IMR-90 (cell line): Measurements from ENCODE around the gene COL4A1. TPM values are rescaled to one million over a fixed set of nuclear protein-coding genes. Genes with fewer than 3 reads are reported as not detected.

ENCODE experiments used
- ATAC-seq: fragments of 200-7000 bp; cut with Tn5 transposase; 2 replicates; pipeline ENCODE4 v1.9.1; 2020; ENCODE audit warnings: low read depth, mild to moderate bottlenecking, moderate library complexity
- BruUV-seq: library from RNA; stranded (reverse); fragments of 400-500 nt; replicated peaks from 2 replicates; lab custom pipeline; 2021; lab: Mats Ljungman, UMichigan
- CTCF ChIA-PET: fragments of 300-600 bp; formaldehyde crosslinking; extraction: SDS; loops from one replicate; lab custom pipeline; 2021; ENCODE audit warnings: antibody characterized with exemption; lab: Yijun Ruan, JAX
- POLR2A ChIA-PET: fragments of 300-600 bp; sonication (Branson Sonifier 250); formaldehyde crosslinking; loops from one replicate; lab custom pipeline; 2022; ENCODE audit warnings: antibody characterized with exemption; ENCODE audit not compliant: unreplicated experiment; lab: Charles Lee
- DNase-seq: peaks from one replicate; pipeline ENCODE4 v3.0.0; 2013
- H2AFZ ChIP-seq: replicated peaks from 2 replicates; pipeline ENCODE3; 2013; ENCODE audit warnings: low read length, mild to moderate bottlenecking; ENCODE audit not compliant: poor library complexity
- H2AK5ac ChIP-seq: 2 replicates; pipeline ENCODE4 v1.6.1; 2013; ENCODE audit warnings: low read depth, low read length, inconsistent platforms
- H2AK9ac ChIP-seq: replicated peaks from 2 replicates; pipeline ENCODE3; 2013; ENCODE audit warnings: mild to moderate bottlenecking, low read depth, low read length, moderate library complexity; ENCODE audit not compliant: poor library complexity
- H2BK120ac ChIP-seq: 2 replicates; pipeline ENCODE4 v1.6.1; 2013; ENCODE audit warnings: low read depth, low read length, inconsistent platforms
- H2BK15ac ChIP-seq: 3 replicates; pipeline ENCODE4 v1.6.1; 2013; ENCODE audit warnings: low read depth, low read length, inconsistent platforms
- H2BK20ac ChIP-seq: 2 replicates; pipeline ENCODE4 v1.6.1; 2013; ENCODE audit warnings: low read depth, mild to moderate bottlenecking, inconsistent platforms, low read length, moderate library complexity
- H2BK5ac ChIP-seq: 2 replicates; pipeline ENCODE4 v1.6.1; 2013; ENCODE audit warnings: mild to moderate bottlenecking, low read depth, low read length, inconsistent platforms; ENCODE audit not compliant: poor library complexity, severe bottlenecking
- H3K14ac ChIP-seq: replicated peaks from 2 replicates; pipeline ENCODE4 v1.6.1; 2013; ENCODE audit warnings: low read depth, low read length, inconsistent platforms
- H3K18ac ChIP-seq: 2 replicates; pipeline ENCODE4 v1.6.1; 2013; ENCODE audit warnings: low read depth, low read length, control low read depth
- H3K23ac ChIP-seq: 2 replicates; pipeline ENCODE4 v1.6.1; 2013; ENCODE audit warnings: low read depth, low read length, inconsistent platforms
- H3K27ac ChIP-seq: 2 replicates; pipeline ENCODE4 v1.5.1; 2013; ENCODE audit warnings: mild to moderate bottlenecking, control low read depth, low read length; ENCODE audit not compliant: insufficient read depth
- H3K27me3 ChIP-seq: 2 replicates; pipeline ENCODE4 v1.6.1; 2013; ENCODE audit warnings: low read length; ENCODE audit not compliant: control insufficient read depth, insufficient read depth
- H3K36me3 ChIP-seq: 2 replicates; pipeline ENCODE4 v1.6.1; 2013; ENCODE audit warnings: low read length, mixed read lengths; ENCODE audit not compliant: control insufficient read depth, insufficient read depth
- H3K4ac ChIP-seq: 2 replicates; pipeline ENCODE4 v1.6.1; 2013; ENCODE audit warnings: low read depth, low read length, inconsistent platforms
- H3K4me1 ChIP-seq: 2 replicates; pipeline ENCODE4 v1.6.1; 2013; ENCODE audit warnings: low read length, mixed read lengths; ENCODE audit not compliant: control insufficient read depth, insufficient read depth
- H3K4me2 ChIP-seq: 2 replicates; pipeline ENCODE4 v1.6.1; 2013; ENCODE audit warnings: low read depth, mild to moderate bottlenecking, control low read depth, low read length, moderate library complexity
- H3K4me3 ChIP-seq: 2 replicates; pipeline ENCODE4 v1.5.1; 2013; ENCODE audit warnings: low read depth, mild to moderate bottlenecking, control low read depth, low read length, moderate library complexity; ENCODE audit not compliant: insufficient read depth
- H3K56ac ChIP-seq: 2 replicates; pipeline ENCODE4 v1.6.1; 2013; ENCODE audit warnings: low read length, inconsistent platforms; ENCODE audit not compliant: insufficient read depth; ENCODE audit errors: extremely low read depth
- H3K79me1 ChIP-seq, 2 experiments: 2 replicates each; pipeline ENCODE4 v1.6.1; 2013; ENCODE audit warnings: low read length in 2 of 2, inconsistent platforms in 1 of 2, low read depth in 1 of 2
- H3K9ac ChIP-seq: 2 replicates; pipeline ENCODE4 v1.6.1; 2013; ENCODE audit warnings: low read depth, low read length, control low read depth
- H3K9me1 ChIP-seq: 2 replicates; pipeline ENCODE4 v1.6.1; 2013; ENCODE audit warnings: low read length, inconsistent platforms; ENCODE audit not compliant: insufficient read depth
- H3K9me3 ChIP-seq: 2 replicates; pipeline ENCODE4 v1.6.1; 2013; ENCODE audit warnings: low read length; ENCODE audit not compliant: control insufficient read depth, insufficient read depth
- H4K20me1 ChIP-seq: 2 replicates; pipeline ENCODE4 v1.6.1; 2013; ENCODE audit warnings: low read length, inconsistent platforms; ENCODE audit not compliant: insufficient read depth
- H4K5ac ChIP-seq: 2 replicates; pipeline ENCODE4 v1.6.1; 2013; ENCODE audit warnings: mild to moderate bottlenecking, low read depth, low read length, control low read depth
- H4K8ac ChIP-seq, 2 experiments: 2 replicates each; pipeline ENCODE4 v1.6.1; 2013; ENCODE audit warnings: low read depth in 2 of 2, low read length in 2 of 2, control low read depth in 1 of 2, inconsistent platforms in 1 of 2
- H4K91ac ChIP-seq: 2 replicates; pipeline ENCODE4 v1.6.1; 2013; ENCODE audit warnings: low read depth, low read length, inconsistent platforms; ENCODE audit not compliant: insufficient read depth
- BHLHE40 ChIP-seq: fragments of 150-350 bp; IDR thresholded peaks from 2 replicates; pipeline ENCODE4 v1.6.1; 2016; ENCODE audit warnings: mild to moderate bottlenecking, low read depth, low read length
- CHD1 ChIP-seq: IDR thresholded peaks from 2 replicates; pipeline ENCODE4 v1.6.1; 2012; ENCODE audit warnings: low read depth, low read length, improper control_type of control experiment
- CTCF ChIP-seq: conservative IDR thresholded peaks from 2 replicates; pipeline ENCODE4 v1.5.1; 2012; ENCODE audit warnings: mild to moderate bottlenecking, low read depth, low read length, improper control_type of control experiment
- FOS ChIP-seq: fragments of 150-350 bp; IDR thresholded peaks from 2 replicates; pipeline ENCODE4 v1.6.1; 2016; ENCODE audit warnings: low read depth, low read length
- MAFK ChIP-seq: IDR thresholded peaks from 2 replicates; pipeline ENCODE4 v1.6.1; 2012; ENCODE audit warnings: low read depth, low read length, improper control_type of control experiment
- MAZ ChIP-seq: IDR thresholded peaks from 2 replicates; pipeline ENCODE4 v1.6.1; 2012; ENCODE audit warnings: low read depth, mild to moderate bottlenecking, low read length, improper control_type of control experiment, moderate library complexity, borderline replicate concordance
- MXI1 ChIP-seq: IDR thresholded peaks from 2 replicates; pipeline ENCODE4 v1.6.1; 2012; ENCODE audit warnings: low read depth, mild to moderate bottlenecking, low read length, moderate library complexity, borderline replicate concordance
- NFE2L2 ChIP-seq: fragments of 150-350 bp; IDR thresholded peaks from 2 replicates; pipeline ENCODE4 v1.6.1; 2016; ENCODE audit warnings: low read depth, mild to moderate bottlenecking, low read length
- POLR2A ChIP-seq: IDR thresholded peaks from 2 replicates; pipeline ENCODE4 v1.6.1; 2012; ENCODE audit warnings: mild to moderate bottlenecking, low read depth, low read length
- RAD21 ChIP-seq: IDR thresholded peaks from 2 replicates; pipeline ENCODE4 v1.6.1; 2012; ENCODE audit warnings: low read length, improper control_type of control experiment
- RCOR1 ChIP-seq: IDR thresholded peaks from 2 replicates; pipeline ENCODE4 v1.6.1; 2012; ENCODE audit warnings: mild to moderate bottlenecking, low read length, improper control_type of control experiment; ENCODE audit not compliant: insufficient replicate concordance
- RFX5 ChIP-seq: IDR thresholded peaks from 2 replicates; pipeline ENCODE4 v1.8.0; 2012; ENCODE audit warnings: low read depth, mild to moderate bottlenecking, low read length, moderate library complexity
- SMC3 ChIP-seq: fragments of 150-350 bp; IDR thresholded peaks from 2 replicates; pipeline ENCODE4 v1.6.1; 2016; ENCODE audit warnings: low read depth, mild to moderate bottlenecking, antibody characterized with exemption, low read length, moderate library complexity
- USF2 ChIP-seq: fragments of 150-350 bp; IDR thresholded peaks from 2 replicates; pipeline ENCODE4 v1.6.1; 2017; ENCODE audit warnings: mild to moderate bottlenecking, antibody characterized with exemption, low read length, low read depth
- WGBS, 2 experiments: methylation state at CpG; one replicate each; pipeline versions ENCODE4 v1.1.5 to v1.1.7; 2013; ENCODE audit warnings: missing lambda C conversion rate in 2 of 2; ENCODE audit not compliant: insufficient read length in 1 of 2; ENCODE audit errors: extremely low coverage in 2 of 2; 5-methylcytosine and 5-hydroxymethylcytosine counted together
- dilution Hi-C: fragments of 300-500 bp; cut with HindIII; formaldehyde crosslinking; loops from one replicate; pipeline ENCODE4 v1.14.3; 2018; ENCODE audit warnings: low sequenced_read_pairs; ENCODE audit not compliant: unreplicated experiment
- in situ Hi-C: fragments of 300-500 bp; cut with MboI; formaldehyde crosslinking; loops from 3 replicates; pipeline ENCODE4 v1.14.3; 2019; ENCODE audit warnings: low sequenced_read_pairs, inconsistent platforms, mixed read lengths
- intact Hi-C: fragments of 100-400 bp; cut with micrococcal nuclease; formaldehyde crosslinking; loops from 2 replicates; pipeline ENCODE4 v1.10.0; 2022
- polyA plus RNA-seq, 3 experiments: library from polyadenylated mRNA; depleted of rRNA; stranded (reverse); fragments of >200 nt; gene quantifications; 2 replicates each; pipeline ENCODE4 v1.2.3, GENCODE V29; 2012; ENCODE audit warnings: low replicate concordance in 1 of 3
- total RNA-seq: library from RNA; depleted of rRNA; stranded (reverse); fragments of >200 nt; gene quantifications from 2 replicates; pipeline ENCODE4 v1.2.3, GENCODE V29; 2012

COL4A1 gene
- total and polyA plus RNA-seq, 2 of the 4 experiments (the other 2 are of a cell fraction), result 230 to 337 TPM

- no peak overlapping the region for H2AFZ ChIP-seq
- 100% methylated on average over 2 of the region's 11 CpGs; no CpG with 5 or more reads in 1 of the 2 experiments for WGBS, 2 experiments
- H4K20me1 ChIP-seq, result peaks cover 48% of the 10 kb centered on the region
- H3K79me1 ChIP-seq, result peaks cover 41 to 93% of the 10 kb centered on the region in 2 experiments
- peak overlapping the region in 1 of 2 experiments; percentile 14; a peak in 1 of 4 replicates for H4K8ac ChIP-seq
- no peaks in the 10 kb centered on the region for H3K27me3 ChIP-seq
- H3K14ac ChIP-seq, result 0 out of 2 replicates have a peak overlapping the region, but pooled peaks have one; percentile 40
- no peak overlapping the region for H4K5ac ChIP-seq
- ChIA-PET POLR2A (no interaction called here), CTCF (interaction anchor here (1.3 kb wide), 1 partner anchor 20 kb away, joined by 3 read pairs; no protein-coding TSS in a partner anchor)
- BruUV-seq, result no TSS peak
- no peak overlapping the region for H2AK9ac ChIP-seq
- DNase-seq, result no peak
- no peak overlapping the region; the same call in 1 of the 2 replicates for H3K18ac ChIP-seq
- no peak overlapping the region for H3K4me3 ChIP-seq
- no peak for ATAC-seq
- 0 out of 2 replicates have a peak overlapping the region, but pooled peaks have one; percentile 16 for H2BK20ac ChIP-seq
- H3K4me2 ChIP-seq, result no peak overlapping the region
- H3K36me3 ChIP-seq, result peaks cover 27% of the 10 kb centered on the region
- peaks cover 61% of the 10 kb centered on the region for H3K4me1 ChIP-seq
- 0 out of 2 replicates have a peak overlapping the region, but pooled peaks have one; percentile 3 for H4K91ac ChIP-seq
- H3K23ac ChIP-seq, result peak overlapping the region; percentile 29; the same call in 1 of the 2 replicates
- in situ Hi-C loops, result no loop called here
- no peak overlapping the region for H3K9ac ChIP-seq
- no peak overlapping the region; the same call in 2 of the 3 replicates for H2BK15ac ChIP-seq
- peak overlapping the region; percentile 37 for H3K4ac ChIP-seq
- intact Hi-C loops, result no loop called here
- dilution Hi-C loops, result no loop called here
- no peak overlapping the region; the same call in 1 of the 2 replicates for H3K27ac ChIP-seq
- peak overlapping the region; percentile 45 for H2AK5ac ChIP-seq
- H2BK120ac ChIP-seq, result no peak overlapping the region; the same call in 1 of the 2 replicates
- H3K9me1 ChIP-seq, result peaks cover 55% of the 10 kb centered on the region
- no peak overlapping the region for H3K56ac ChIP-seq
- H2BK5ac ChIP-seq, result peak overlapping the region; percentile 22
- no peaks in the 10 kb centered on the region for H3K9me3 ChIP-seq
- TF ChIP-seq CHD1 (no peak), USF2 (no peak), MAZ (no peak), BHLHE40 (no peak), SMC3 (no peak), RCOR1 (no peak), RAD21 (no peak), POLR2A (no peak; the same call in 1 of the 2 replicates), RFX5 (no peak), CTCF (no peak), FOS (no peak), MXI1 (no peak), NFE2L2 (no peak), MAFK (no peak)
These were observed 28.0 kb upstream of the COL4A1 start for GRCh38 chr13:110334841-110335490.
